Parathyroid adenoma (tissue), 2 donors: Measurements from ENCODE around the gene FAM184B.
"Not testable (repeated sequence)": the region's sequence is repeated elsewhere in the genome, so short reads cannot be mapped to it uniquely, and the experiment has no call there.

Source experiments
- H2AFZ ChIP-seq: fragments of 300-600 bp; sonication (generic); one replicate; pipeline ENCODE4 v1.7.0; 2017; ENCODE audit warnings: antibody characterized with exemption, mild to moderate bottlenecking
- H3K27ac ChIP-seq: fragments of 300-600 bp; sonication (generic); one replicate; pipeline ENCODE4 v1.7.0; 2017
- H3K27me3 ChIP-seq: fragments of 300-600 bp; sonication (generic); one replicate; pipeline ENCODE4 v1.7.0; 2017; ENCODE audit warnings: low read length; ENCODE audit not compliant: control insufficient read depth, insufficient read depth
- H3K36me3 ChIP-seq: fragments of 300-600 bp; sonication (generic); one replicate; pipeline ENCODE4 v1.7.0; 2017; ENCODE audit warnings: low read length; ENCODE audit not compliant: control insufficient read depth, insufficient read depth
- H3K4me1 ChIP-seq: fragments of 300-600 bp; sonication (generic); one replicate; pipeline ENCODE4 v1.7.0; 2017; ENCODE audit warnings: control low read depth
- H3K4me2 ChIP-seq: fragments of 300-600 bp; sonication (generic); one replicate; pipeline ENCODE4 v1.7.0; 2017; ENCODE audit warnings: low read length
- H3K4me3 ChIP-seq: fragments of 300-600 bp; sonication (generic); one replicate; pipeline ENCODE4 v1.7.0; 2017; ENCODE audit warnings: low read depth, low read length
- H3K79me2 ChIP-seq: fragments of 300-600 bp; sonication (generic); one replicate; pipeline ENCODE4 v1.7.0; 2017; ENCODE audit warnings: control low read depth
- H3K9ac ChIP-seq: fragments of 300-600 bp; sonication (generic); one replicate; pipeline ENCODE4 v1.7.0; 2017; ENCODE audit warnings: mild to moderate bottlenecking
- H3K9me3 ChIP-seq: fragments of 300-600 bp; sonication (generic); one replicate; pipeline ENCODE4 v1.7.0; 2017; ENCODE audit warnings: low read length; ENCODE audit not compliant: control insufficient read depth
- TF ChIP-seq, protein P1 (sequence below): fragments of 300-600 bp; sonication (generic); IDR thresholded peaks from one replicate; pipeline ENCODE4 v1.7.0; 2017; ENCODE audit warnings: antibody characterized with exemption, mild to moderate bottlenecking
- donor health status: primary hyperparathyroidism.

Gene FAM184B

DNA sequence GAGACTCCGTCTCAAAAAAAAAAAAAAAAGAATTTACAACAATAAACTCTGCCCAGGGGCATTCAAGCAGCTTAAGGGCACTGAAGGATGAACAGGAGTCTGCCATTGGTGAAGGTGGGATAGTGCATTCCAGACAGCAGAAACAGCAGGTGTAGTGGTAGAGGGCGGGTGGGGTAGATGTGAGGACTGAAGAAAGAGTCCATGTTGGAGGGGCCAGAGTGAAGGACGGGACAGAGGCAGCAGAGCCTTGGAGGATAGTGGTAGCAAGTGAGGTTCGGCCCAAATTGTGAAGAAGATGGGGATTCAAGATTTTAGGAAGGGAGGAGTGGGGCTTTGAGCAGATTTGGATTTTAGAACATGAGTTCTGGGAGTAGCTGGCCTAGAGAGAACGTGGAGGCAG is 91.3 kb downstream of the FAM184B start:
- Histone ChIP-seq H3K4me2 (no peak overlapping the region), H3K79me2 (no peaks in the 10 kb centered on the region), H2AFZ (no peak overlapping the region), H3K27me3 (no peaks in the 10 kb centered on the region), H3K36me3 (no peaks in the 10 kb centered on the region), H3K4me3 (no peak overlapping the region), H3K9ac (no peak overlapping the region), H3K27ac (no peak overlapping the region), H3K9me3 (no peaks in the 10 kb centered on the region), H3K4me1 (peaks cover 6% of the 10 kb centered on the region)
- TF ChIP-seq, protein P1, sequence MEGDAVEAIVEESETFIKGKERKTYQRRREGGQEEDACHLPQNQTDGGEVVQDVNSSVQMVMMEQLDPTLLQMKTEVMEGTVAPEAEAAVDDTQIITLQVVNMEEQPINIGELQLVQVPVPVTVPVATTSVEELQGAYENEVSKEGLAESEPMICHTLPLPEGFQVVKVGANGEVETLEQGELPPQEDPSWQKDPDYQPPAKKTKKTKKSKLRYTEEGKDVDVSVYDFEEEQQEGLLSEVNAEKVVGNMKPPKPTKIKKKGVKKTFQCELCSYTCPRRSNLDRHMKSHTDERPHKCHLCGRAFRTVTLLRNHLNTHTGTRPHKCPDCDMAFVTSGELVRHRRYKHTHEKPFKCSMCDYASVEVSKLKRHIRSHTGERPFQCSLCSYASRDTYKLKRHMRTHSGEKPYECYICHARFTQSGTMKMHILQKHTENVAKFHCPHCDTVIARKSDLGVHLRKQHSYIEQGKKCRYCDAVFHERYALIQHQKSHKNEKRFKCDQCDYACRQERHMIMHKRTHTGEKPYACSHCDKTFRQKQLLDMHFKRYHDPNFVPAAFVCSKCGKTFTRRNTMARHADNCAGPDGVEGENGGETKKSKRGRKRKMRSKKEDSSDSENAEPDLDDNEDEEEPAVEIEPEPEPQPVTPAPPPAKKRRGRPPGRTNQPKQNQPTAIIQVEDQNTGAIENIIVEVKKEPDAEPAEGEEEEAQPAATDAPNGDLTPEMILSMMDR = no peak

DNA sequence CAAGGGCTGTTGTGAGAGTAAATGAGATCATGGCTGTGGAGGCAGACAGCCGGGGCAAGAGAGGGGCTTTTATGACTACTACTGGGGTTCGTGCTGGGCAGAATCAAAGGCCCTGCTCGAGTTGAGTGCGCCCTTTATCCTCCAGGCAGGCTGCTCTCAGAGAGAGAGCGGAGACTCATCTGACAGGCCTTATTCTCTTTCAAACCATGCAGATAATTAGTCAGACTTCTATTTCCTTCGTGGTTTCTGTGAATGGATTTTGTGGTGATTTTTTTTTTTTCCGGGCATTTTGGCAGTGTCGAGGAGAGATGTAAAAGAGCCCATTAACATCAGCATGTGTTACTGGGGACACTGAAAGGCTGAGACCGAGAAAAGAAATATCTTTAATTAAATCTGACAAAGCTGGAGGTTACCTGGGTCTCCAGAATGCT is 93.4 kb downstream of the FAM184B start:
- Histone ChIP-seq H3K36me3 (no peaks in the 10 kb centered on the region), H3K79me2 (no peaks in the 10 kb centered on the region), H3K27ac (no peak overlapping the region), H3K9ac (no peak overlapping the region), H3K9me3 (no peaks in the 10 kb centered on the region), H2AFZ (no peak overlapping the region), H3K4me1 (peaks cover 6% of the 10 kb centered on the region), H3K4me3 (no peak overlapping the region), H3K4me2 (no peak overlapping the region), H3K27me3 (no peaks in the 10 kb centered on the region)
- TF ChIP-seq, protein P1 = no peak

DNA sequence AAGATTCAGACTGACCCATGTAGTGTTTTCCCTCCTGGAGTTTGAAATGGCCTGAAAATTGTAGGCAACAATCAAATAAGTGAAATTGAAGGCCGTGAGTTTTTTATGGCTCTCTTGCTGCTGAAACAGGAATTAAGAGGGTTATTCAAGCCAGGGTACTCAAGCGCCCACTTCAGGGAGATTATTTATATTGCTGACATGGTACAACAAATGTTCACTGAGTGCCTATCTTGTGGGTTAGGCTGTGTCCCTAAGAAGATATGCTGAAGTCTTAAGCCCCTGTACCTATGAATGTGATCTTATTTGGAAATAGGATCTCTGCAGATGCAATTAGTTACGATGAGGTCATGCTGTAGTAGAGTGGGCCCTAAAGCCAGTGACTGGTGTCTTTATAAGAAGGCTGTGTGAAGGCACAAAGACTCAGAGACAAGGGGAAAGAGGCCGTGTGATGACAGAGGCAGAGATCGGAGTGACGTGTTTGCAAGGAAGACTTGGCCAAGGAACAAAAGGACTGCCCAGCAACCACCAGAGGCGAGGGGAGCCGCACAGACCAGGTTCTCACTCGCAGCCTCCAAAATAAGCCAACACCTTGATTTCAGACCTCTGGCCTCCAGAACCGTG is 94.1 kb downstream of the FAM184B start:
- Histone ChIP-seq H2AFZ (no peak overlapping the region), H3K9ac (no peak overlapping the region), H3K9me3 (no peaks in the 10 kb centered on the region), H3K4me1 (peaks cover 6% of the 10 kb centered on the region), H3K27me3 (no peaks in the 10 kb centered on the region), H3K4me3 (no peak overlapping the region), H3K36me3 (no peaks in the 10 kb centered on the region), H3K27ac (no peak overlapping the region), H3K79me2 (no peaks in the 10 kb centered on the region), H3K4me2 (no peak overlapping the region)
- TF ChIP-seq, protein P1 = no peak

DNA sequence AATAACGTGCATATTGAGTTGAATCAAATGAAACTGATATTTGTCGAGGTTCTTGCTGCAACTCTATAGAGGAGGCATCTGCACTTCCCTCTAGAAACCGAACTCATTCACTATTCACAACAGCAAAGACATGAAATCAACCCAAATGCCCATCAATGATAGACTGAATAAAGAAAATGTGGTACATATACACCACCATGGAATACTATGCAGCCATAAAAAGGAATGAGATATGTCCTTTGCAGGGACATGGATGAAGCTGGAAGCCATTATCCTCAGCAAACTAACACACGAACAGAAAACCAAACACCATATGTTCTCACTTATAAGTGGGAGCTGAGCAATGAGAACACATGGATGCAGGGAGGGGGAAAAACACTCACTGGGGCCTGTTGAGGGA is 96.8 kb downstream of the FAM184B start:
- H3K4me3 ChIP-seq, H3K4me1 ChIP-seq, H3K9me3 ChIP-seq, H3K27ac ChIP-seq, H3K4me2 ChIP-seq, H3K36me3 ChIP-seq, H3K9ac ChIP-seq, H2AFZ ChIP-seq, H3K27me3 ChIP-seq, H3K79me2 ChIP-seq: not testable (repeated sequence)

DNA sequence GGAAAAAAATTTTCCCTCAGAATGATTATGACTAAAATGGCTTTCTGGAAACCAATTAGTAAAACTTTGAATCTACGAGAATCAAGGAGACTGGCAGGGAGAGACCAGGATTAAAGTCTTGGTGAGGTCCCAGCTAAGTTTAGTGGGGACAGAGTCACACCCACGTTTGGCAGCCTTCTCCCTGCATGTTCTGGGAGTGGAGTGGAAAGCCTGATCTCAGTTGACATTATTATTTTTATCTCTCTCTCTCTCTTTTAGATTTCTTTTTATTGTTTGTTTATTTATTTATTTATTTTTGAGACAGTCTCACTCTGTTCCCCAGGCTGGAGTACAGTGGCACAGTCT is 99.2 kb downstream of the FAM184B start:
- H3K4me3 ChIP-seq = no peak overlapping the region
- no peaks in the 10 kb centered on the region for H3K36me3 ChIP-seq
- no peaks in the 10 kb centered on the region for H3K27me3 ChIP-seq
- no peak overlapping the region for H3K9ac ChIP-seq
- no peaks in the 10 kb centered on the region for H3K9me3 ChIP-seq
- H3K79me2 ChIP-seq = no peaks in the 10 kb centered on the region
- H3K4me1 ChIP-seq = peaks cover 6% of the 10 kb centered on the region
- no peak overlapping the region for H2AFZ ChIP-seq
- no peak overlapping the region for H3K4me2 ChIP-seq
- H3K27ac ChIP-seq = no peak overlapping the region
- TF ChIP-seq, protein P1 = no peak
